Pons (tissue), 1 donor: ENCODE measurements around the gene SKAP1.
"Not testable (repeated sequence)": the region's sequence is repeated elsewhere in the genome, so short reads cannot be mapped to it uniquely, and the experiment has no call there.

ENCODE experiments used
- DNase-seq: peaks from one replicate; pipeline ENCODE4 v3.0.0-alpha.2; 2016; ENCODE audit warnings: low spot score

The SKAP1 gene

DNA sequence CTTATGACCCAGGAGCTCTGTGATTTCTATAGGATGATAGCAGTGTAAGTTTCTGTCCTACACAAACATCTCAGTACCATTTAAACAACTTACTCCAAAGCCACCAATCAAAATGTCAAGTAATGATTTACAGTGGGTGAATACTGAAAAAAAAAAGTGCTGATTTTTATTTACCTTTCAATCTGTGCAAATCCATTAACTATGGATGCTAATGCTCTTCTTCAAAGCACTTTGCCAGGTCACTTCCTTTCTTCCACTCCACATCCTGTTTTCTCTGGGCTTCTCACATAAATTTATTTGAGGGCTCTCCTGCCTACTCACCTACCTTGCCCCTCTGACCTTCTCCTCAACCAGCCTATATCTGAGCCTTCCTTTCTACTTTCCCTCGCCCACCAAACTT, 101.6 kb downstream of the SKAP1 start:
- DNase-seq, result no peak

DNA sequence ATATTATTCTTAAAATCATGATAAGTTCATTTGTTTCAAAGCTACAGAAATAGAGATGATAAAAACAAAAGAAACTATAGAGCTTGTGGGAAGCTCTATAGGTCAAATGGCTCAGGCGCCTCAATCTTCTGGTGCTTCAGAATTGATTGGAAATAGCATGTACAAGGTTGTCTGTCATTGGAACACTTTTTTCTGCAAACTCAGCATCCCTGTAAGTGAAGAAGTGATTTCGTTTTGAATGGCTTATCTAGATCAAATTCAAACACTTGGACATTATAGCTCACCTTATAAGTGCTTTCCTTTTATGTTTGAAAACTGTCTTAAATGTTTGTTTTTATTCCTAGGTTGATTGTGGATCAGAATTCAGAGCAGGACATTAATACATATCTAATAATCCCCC, 103.7 kb downstream of the SKAP1 start:
- DNase-seq, result no peak

DNA sequence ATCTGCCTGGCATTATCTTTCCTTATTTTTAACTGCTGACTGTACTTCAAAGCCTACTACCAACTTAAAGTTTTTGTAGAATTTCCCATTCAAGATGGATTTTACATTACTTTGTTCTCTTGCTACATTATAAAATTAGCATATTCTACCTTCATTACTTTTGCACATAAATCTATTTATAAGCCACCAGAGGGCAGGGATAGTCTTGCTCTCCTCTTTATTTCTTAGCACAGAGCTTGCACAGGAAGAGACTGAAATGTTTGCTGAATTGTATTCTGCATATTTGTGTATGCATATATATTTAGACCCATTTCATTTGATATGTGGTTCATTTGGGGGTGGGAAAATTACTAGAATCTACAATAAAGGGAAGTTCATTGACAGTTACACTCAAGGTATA, 108.0 kb downstream of the SKAP1 start:
- no peak for DNase-seq

DNA sequence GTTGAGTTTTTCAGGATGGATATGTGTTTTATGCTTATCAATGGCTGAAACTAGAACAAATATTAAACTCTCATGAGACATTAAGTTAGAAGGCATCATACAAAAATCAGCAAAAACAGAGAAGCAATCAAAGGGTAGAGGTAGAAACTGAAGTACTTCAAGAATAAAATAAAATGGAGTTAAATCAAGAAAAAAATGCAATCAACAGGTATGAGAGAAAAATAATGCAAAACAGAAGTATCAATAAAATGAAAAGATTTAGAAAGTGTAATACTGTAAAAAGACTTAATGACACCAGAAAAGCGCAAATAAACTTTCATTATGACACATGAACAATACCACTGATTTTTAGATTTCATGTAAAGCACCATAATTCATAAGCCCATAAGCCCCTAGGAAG, 112.3 kb downstream of the SKAP1 start:
- DNase-seq, result no peak

- no peak for DNase-seq
These were observed 115.3 kb downstream of the SKAP1 start for GRCh38 chr17:48314716-48315115.

DNA sequence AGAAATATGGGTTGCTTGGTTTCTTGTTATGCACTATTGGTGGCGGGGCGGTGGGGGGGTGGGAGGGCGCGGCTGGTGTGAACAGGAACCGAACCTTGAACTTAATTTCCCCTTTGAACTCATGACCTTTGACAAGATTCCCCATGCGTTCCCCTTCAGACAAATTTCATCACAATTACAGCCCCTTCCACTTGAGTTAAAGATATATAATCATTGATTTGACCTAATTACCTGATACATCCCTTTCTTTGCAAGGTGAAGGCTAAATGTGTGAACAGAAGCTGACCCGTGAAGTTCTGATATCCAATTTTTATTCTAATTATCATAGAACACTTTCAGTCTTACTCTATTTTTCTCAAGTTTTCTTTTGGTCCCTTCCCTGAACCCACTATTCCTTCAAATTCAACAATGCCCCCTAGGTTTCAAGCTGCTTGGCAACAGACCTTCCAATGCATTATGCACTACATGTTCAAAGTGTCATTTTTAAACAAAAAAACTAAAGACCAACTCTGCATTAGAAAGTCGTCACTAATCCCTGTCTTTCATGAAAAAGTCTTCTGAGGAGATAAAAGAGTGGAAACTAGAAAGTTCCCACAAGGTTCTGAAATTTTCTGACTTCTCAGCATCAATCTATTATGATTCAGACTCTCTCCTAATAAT, 116.8 kb downstream of the SKAP1 start:
- DNase-seq, result no peak

GRCh38 chr17:48311324-48311723, 118.7 kb downstream of the SKAP1 start:
- DNase-seq, result no peak

DNA sequence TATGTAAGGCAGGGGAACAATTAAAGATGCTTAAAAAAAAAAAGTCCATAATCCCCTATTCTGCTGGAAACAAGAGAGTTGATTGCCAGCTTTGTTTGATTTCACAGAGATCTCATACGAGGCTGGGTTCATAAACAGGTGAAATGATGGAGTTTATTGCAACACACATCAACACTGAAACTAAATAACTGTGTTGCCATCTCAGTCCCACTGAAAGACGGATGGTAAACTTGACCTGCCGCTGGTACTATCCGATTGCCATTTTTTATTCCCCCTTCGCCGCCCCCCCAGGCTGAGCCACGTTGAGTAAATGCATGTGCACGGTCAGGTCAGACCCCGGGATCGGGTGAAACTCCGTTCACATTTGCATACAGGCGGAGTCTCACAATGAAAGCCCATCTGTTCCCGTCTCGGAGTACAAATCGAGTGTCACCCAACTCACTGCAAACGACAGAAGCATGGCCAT, 119.2 kb downstream of the SKAP1 start:
- no peak for DNase-seq

GRCh38 chr17:48308581-48308980, 121.4 kb downstream of the SKAP1 start:
- DNase-seq, result no peak

GRCh38 chr17:48307814-48308411, 122.1 kb downstream of the SKAP1 start:
- peak; percentile 45 for DNase-seq

DNA sequence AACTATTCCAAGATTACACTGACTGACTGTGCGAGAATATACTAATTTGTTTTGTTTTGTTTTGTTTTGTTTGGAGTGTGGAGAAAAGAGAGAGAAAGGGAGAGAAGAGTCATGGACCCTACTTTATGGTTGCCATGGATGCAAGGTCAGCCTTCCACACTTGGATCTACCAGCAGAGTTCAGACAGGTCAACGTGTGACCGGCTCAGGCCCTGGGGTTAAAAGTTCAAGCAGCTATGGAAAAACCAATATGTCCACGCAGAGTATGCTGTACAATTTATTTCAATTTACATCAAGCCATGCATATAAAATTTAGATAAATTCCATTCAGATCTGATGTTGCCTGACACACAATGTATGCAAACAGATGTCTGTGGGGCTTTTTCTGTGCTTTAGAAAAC, 122.8 kb downstream of the SKAP1 start:
- no peak for DNase-seq

DNA sequence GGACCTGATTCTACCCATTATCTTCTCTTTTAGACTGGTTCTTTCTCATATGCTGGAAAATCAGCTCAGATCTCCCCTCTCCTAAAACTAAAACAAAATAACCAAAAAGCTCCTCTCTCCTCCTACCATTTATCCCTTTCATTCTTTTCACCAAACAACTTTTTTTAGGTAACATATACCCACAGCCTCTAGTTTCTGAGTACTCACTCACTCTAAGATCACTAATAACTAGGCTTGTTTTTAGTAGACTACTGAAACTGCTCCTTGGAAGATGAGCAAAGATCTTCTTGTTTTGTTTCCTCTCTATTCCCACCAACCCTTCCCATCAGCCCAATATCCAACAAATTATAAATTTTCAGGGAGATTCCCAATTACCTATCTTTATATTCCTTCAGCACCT, 129.0 kb downstream of the SKAP1 start:
- DNase-seq, result no peak

DNA sequence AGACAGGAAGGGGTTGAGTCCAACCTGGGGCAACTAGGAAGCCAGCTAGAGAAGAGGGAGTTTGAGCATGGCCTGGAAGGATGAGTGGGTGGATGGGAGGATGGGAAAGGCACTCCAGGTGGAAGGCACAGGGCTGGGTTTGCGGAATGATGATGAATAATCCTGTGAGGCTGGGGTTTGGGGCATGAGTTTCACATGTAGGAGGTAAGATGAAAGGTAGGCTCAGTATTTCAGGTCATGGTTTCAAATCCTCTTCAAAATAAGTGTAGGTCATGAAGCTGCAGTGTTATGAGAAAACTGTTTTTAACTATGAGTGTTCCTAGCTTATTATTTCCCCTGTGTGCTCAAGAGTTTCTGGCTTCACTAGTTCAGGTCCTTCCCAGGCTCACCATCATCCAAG, 130.3 kb downstream of the SKAP1 start:
- DNase-seq, result no peak

DNA sequence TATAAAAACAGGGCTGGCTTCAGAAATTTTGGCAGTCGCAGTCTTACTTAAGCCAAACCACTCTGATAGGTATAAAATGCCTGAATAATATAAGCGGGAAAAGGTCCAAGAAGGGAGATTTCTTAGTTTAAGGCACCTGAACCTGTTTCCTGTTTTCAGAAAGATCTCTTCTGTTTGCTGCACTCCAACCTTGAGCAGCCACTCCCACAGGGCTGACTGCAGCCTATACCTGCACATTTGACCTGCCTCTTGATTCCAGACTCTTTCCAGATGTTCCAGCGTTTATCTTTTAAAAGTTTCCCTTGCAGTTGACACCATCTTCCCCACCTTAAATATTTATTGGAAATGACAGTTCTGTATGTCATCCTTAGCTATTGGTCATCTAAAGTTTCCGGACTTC, 132.2 kb downstream of the SKAP1 start:
- DNase-seq, result no peak

- DNase-seq, result no peak
These were observed 133.6 kb downstream of the SKAP1 start for GRCh38 chr17:48296453-48296852.

DNA sequence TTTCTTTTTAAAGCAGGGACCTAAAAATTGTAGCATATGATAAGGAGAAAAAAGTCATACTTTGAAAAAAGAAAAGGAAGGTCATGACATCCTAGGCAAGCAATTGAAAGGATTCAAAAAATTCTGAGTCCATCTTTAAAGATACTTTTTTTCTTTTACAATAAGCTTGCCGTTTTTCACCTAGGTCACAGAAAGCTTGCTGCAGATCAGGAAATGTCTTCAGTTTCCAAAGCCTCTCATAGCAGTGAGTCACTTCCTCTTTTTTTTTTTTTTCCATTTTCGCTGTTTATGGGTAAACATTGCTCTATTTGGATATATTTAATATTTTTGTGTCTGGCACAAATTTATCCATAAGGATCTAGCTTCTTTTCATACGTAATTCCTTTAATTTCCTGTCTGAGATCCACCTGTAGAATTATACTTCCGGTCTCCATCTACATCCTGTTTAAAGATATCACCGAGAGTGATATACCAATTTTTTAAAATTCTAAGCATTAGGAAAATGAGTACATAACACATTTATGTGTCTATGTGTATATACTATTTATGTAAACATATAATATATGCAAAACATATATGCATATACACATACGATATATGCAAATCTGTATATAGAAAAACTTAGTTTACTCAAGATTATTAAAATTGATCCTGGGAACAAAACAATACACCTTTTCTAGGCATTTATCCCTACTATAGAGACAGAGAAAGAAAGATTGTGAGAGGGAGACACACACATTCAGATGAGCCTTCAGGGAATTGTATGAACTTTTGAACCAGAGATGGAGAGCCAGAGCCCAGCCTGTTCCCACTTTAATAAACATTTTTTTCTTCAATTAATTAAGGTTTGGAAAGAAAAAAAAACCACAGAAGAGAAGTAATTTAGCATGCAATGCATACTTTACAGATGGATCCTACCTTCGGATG, 134.4 kb downstream of the SKAP1 start:
- no peak for DNase-seq

GRCh38 chr17:48294806-48295361, 135.1 kb downstream of the SKAP1 start:
- no peak for DNase-seq

- no peak for DNase-seq
These were observed 135.8 kb downstream of the SKAP1 start for GRCh38 chr17:48294020-48294805.

DNA sequence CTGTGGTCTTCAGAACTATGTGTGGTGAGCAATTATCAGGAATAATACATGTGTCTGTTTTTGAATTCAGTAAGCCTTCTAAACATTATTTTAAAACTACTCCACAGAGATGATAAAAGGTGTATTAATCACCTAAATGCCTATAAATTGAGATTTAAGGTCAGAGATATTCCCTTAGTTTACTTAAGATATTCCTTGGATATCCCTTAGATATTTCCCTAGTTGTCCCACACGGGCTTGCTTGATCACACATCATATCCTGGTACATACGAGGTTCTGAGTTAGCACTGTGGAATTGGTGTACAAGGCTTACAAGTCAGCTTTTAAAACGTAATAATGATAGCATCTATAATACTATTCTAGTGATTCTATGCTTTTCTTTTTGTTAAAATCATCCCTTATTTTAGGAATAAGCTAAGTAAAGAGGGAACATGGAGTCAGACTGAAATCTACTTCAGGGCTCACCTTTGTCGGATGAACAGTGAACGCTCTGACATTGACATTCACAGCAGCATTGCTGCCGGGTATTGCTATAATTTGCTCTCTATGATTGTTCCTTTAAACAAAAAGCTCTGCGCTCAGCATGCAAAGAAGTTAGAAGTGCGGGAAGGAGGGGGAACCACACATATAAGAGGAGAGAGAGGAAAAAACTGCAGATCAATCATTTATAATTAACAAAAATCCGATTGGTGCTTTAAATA, 136.5 kb downstream of the SKAP1 start:
- no peak for DNase-seq

GRCh38 chr17:48290378-48290777, 139.6 kb downstream of the SKAP1 start:
- no peak for DNase-seq

- DNase-seq, result not testable (repeated sequence)
These were observed 143.1 kb downstream of the SKAP1 start for GRCh38 chr17:48286917-48287316.
